IPS-20b (cell line): ENCODE measurements around the gene NARS2.

ENCODE experiments used
- H3K27ac ChIP-seq: one replicate; pipeline ENCODE4 v1.5.1; 2013; ENCODE audit warnings: low read length
- H3K27me3 ChIP-seq: 2 replicates; pipeline ENCODE4 v1.6.1; 2013; ENCODE audit warnings: mild to moderate bottlenecking, low read length, inconsistent platforms; ENCODE audit not compliant: insufficient read depth
- H3K36me3 ChIP-seq: 2 replicates; pipeline ENCODE4 v1.6.1; 2013; ENCODE audit warnings: low read depth, mild to moderate bottlenecking, inconsistent platforms, low read length, moderate library complexity; ENCODE audit not compliant: insufficient read depth
- H3K4me1 ChIP-seq: 2 replicates; pipeline ENCODE4 v1.6.1; 2013; ENCODE audit warnings: mild to moderate bottlenecking, control low read depth, inconsistent platforms, low read length, moderate library complexity; ENCODE audit not compliant: insufficient read depth
- H3K4me3 ChIP-seq: 2 replicates; pipeline ENCODE4 v1.5.1; 2013; ENCODE audit warnings: mild to moderate bottlenecking, low read length, inconsistent platforms
- H3K9ac ChIP-seq: 2 replicates; pipeline ENCODE4 v1.6.1; 2013; ENCODE audit warnings: low read depth, mild to moderate bottlenecking, inconsistent platforms, low read length, moderate library complexity
- H3K9me3 ChIP-seq: 2 replicates; pipeline ENCODE4 v1.6.1; 2013; ENCODE audit warnings: mild to moderate bottlenecking, low read depth, low read length, inconsistent platforms; ENCODE audit not compliant: insufficient read depth

Gene NARS2

DNA sequence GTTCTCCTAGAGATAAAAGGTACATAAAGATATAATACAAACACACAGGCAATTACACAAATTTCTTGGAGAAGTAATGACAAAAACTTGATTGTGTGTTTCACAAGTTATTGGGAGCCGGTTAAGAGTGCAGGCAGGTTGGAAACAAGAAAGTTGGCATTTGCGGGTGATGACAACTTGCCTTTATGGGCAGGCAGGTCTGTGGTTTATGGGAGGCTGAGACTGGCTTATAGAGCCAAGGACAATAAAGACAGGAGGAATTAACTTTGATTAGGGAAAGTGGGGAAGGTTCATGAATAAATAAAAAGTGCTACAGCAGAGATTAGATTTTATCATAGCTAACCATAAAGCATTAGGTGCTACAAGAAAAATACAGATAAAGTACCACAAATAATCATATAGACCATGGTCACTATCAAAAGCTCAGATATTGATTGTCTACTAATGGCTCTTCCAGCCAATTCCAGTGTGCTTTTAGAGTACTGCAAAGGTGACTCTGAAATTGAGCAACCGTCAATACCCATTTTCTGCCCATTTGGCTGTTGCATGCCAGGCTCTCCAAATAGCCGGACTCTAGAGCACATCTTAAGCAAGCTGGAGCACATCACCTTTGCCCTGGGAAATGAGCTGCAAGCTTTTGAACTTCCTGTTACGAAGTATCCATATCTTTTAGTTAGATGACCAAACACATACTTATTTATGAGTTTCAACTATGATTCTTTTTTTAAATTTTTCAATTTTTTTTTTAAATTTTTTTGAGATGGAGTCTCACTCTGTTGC is 123.1 kb downstream of the NARS2 start:
- no peaks in the 10 kb centered on the region for H3K4me1 ChIP-seq
- no peak overlapping the region for H3K4me3 ChIP-seq
- no peaks in the 10 kb centered on the region for H3K9me3 ChIP-seq
- no peaks in the 10 kb centered on the region for H3K27me3 ChIP-seq
- H3K9ac ChIP-seq = no peak overlapping the region
- no peak overlapping the region for H3K27ac ChIP-seq
- H3K36me3 ChIP-seq = peaks cover 6% of the 10 kb centered on the region; the same call in 1 of the 2 replicates

DNA sequence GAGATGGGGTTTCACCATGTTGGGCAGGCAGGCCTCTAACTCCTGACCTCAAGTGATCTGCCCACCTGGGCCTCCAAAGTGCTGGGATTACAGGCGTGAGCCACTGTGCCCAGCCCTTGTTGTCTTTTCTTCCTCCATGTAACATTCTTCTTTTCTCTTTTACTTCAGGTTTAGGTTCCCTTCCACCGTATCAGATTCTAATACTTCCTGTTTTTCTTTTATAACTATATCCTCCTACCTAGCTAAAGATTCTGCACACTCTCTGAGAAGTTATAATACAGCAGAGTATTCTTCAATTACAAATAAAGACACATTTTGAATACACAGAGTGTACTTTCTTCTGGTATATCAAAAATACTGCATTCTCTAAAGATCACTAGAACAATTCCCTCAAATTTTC is 123.8 kb downstream of the NARS2 start:
- H3K27me3 ChIP-seq = no peaks in the 10 kb centered on the region
- peaks cover 4% of the 10 kb centered on the region; the same call in 1 of the 2 replicates for H3K36me3 ChIP-seq
- no peaks in the 10 kb centered on the region for H3K9me3 ChIP-seq
- no peak overlapping the region for H3K9ac ChIP-seq
- no peak overlapping the region for H3K4me3 ChIP-seq
- no peak overlapping the region for H3K27ac ChIP-seq
- no peaks in the 10 kb centered on the region for H3K4me1 ChIP-seq

DNA sequence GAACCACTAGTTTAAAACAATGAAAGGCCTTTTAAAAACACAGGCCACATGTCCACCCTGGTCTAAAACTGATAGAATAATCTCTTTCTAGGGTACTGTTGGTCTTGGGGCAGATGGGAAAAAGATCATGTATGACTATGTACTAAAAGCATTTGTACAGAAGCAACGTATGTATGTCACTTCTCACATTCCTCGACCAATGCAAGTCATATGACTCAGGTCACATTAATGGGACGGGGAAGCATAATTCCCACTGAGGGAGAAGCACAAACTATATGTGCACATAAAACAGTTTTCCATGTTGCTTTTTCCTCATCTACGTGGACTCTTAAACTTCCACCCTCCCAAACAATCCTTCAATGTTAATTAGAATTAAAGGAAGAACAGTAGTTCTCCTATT is 124.8 kb downstream of the NARS2 start:
- Histone ChIP-seq H3K36me3 (no peaks in the 10 kb centered on the region), H3K9me3 (no peaks in the 10 kb centered on the region), H3K4me3 (no peak overlapping the region), H3K27ac (no peak overlapping the region), H3K4me1 (no peaks in the 10 kb centered on the region), H3K27me3 (no peaks in the 10 kb centered on the region), H3K9ac (no peak overlapping the region)

DNA sequence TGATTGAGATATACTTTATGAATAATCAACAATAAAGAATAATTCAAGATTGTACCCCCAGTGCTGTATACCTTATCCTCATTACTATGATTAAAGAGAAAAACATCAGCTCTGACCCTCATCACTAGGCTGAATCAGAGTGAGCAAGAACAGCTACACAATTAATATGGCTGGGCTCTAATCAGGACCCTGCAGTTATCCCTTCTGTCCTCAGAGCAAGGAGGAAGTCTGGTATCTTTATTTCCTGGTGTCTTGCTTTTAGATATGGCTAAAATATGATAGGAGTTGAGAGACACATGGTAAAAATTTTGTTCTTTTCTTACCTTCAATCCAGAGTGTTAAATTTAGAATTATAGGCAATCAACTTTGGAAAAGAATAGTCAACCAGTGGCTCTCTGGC is 128.5 kb downstream of the NARS2 start:
- Histone ChIP-seq H3K27me3 (no peaks in the 10 kb centered on the region), H3K27ac (no peak overlapping the region), H3K9me3 (no peaks in the 10 kb centered on the region), H3K9ac (no peak overlapping the region), H3K4me3 (no peak overlapping the region), H3K4me1 (no peaks in the 10 kb centered on the region), H3K36me3 (peaks cover 24% of the 10 kb centered on the region)

DNA sequence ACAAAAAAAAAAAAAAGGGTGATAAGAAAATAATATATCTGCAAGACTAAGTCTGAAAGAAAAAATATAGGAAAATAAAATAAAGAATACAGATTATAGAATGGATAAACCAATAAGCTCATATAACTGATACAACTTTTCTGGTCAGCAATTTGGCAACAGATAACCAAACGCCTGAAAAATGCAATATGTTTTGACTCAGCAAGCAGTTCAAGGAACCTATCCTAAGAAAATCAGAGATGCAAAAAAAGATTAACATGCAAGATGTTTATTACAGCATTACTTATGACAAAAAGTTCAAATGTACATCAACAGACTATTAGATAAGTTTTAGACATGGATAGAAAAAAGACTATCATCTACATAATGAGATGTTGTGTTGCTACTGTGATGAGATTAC is 129.9 kb downstream of the NARS2 start:
- no peak overlapping the region for H3K9ac ChIP-seq
- no peaks in the 10 kb centered on the region for H3K9me3 ChIP-seq
- no peak overlapping the region for H3K4me3 ChIP-seq
- H3K36me3 ChIP-seq = peaks cover 29% of the 10 kb centered on the region
- no peak overlapping the region for H3K27ac ChIP-seq
- H3K27me3 ChIP-seq = no peaks in the 10 kb centered on the region
- no peaks in the 10 kb centered on the region for H3K4me1 ChIP-seq

DNA sequence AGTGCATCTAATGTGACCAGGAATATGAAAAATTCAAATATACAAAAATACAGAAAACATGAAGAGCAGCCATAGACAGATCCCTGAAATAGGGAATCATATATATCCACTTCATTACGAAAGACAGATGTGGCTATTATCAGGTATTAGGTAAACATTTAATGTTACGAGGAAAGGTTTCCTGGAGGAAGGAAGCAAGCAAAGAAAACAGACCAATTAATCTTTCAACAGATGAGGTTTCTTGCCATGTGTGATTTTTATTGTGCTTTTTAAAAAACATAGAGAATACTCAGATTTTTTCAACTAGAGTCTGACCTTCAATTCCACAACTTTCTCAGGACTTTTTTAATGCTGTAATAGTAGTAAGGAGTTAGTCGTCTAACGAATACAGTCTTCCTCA is 132.7 kb downstream of the NARS2 start:
- no peaks in the 10 kb centered on the region for H3K27me3 ChIP-seq
- no peak overlapping the region for H3K27ac ChIP-seq
- H3K4me1 ChIP-seq = no peaks in the 10 kb centered on the region
- peaks cover 29% of the 10 kb centered on the region for H3K36me3 ChIP-seq
- no peak overlapping the region for H3K4me3 ChIP-seq
- H3K9ac ChIP-seq = no peak overlapping the region
- H3K9me3 ChIP-seq = no peaks in the 10 kb centered on the region

DNA sequence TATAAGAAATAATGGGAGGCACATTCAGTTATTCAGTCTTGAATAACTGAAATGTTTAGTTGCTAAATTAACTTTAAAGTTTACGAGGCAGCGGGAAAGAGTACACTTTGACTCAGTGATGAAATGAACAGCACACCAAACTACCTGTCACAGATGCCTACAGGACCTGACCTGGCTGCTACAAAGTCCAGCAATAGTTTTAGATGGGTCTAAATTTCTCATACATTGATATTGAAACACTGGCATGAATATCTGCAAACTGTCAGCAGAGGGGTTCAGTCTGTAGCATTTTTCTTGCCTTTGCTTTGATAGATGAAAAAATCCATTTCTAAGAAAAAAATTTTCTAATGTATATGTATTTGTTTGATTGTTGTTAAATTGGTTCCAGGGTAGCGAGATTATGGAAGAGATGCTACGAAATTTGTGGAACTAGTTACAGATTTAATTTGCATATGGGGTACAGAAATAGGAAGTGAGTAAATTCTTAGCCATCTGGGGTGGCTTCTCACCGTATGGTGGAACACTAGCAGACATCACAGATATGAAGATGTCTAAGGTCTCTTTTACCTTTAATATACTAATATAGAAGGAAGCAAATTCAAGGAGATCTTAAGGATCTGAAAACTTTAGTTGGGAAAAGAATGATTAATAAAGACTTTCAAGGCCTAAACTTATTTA is 136.2 kb downstream of the NARS2 start:
- Histone ChIP-seq H3K27me3 (no peaks in the 10 kb centered on the region), H3K27ac (no peak overlapping the region), H3K4me3 (no peak overlapping the region), H3K36me3 (peaks cover 24% of the 10 kb centered on the region), H3K9me3 (no peaks in the 10 kb centered on the region), H3K4me1 (no peaks in the 10 kb centered on the region), H3K9ac (no peak overlapping the region)

DNA sequence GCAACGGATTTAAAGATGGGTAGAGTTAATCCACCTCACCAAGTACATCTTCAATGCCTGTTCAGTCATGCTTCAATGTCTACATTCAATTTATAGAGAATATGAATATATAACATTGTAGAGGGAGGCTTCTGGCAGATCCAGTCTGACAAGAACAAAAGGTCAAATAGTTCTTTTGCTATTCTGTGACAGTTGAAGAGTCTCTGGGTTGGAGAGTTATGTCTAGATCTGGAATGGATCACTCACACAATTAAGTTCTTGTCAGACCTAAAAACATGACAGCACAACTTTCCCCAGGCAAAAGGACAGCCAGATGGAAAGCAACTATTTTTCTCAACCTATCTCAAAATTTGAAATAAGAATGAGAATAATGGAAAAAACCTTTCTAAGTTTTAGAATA is 141.7 kb downstream of the NARS2 start:
- H3K9me3 ChIP-seq = no peaks in the 10 kb centered on the region
- H3K4me1 ChIP-seq = peaks cover 6% of the 10 kb centered on the region; the same call in 1 of the 2 replicates
- H3K4me3 ChIP-seq = no peak overlapping the region
- no peaks in the 10 kb centered on the region for H3K27me3 ChIP-seq
- no peak overlapping the region for H3K9ac ChIP-seq
- no peaks in the 10 kb centered on the region for H3K36me3 ChIP-seq
- H3K27ac ChIP-seq = no peak overlapping the region

DNA sequence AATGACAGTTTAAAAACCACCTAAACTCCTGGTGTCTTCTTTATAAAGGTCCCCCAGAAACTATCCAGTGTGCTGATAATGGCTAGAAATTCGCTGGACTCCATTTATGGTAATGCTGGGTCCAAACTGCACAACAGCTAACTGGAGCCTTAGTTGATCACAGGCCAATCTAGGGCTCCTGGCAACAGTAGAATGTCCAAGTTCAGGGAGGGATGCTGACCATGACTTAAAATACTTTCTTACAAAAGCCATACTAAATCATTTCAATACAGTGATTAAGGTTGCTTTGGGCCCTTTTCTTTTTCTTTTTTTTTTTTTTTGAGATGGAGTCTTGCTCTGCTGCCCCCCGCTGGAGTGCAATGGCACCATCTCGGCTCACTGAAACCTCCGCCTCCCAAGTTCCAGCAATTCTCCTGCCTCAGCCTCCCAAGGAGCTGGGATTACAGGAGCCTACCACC is 142.6 kb downstream of the NARS2 start:
- Histone ChIP-seq H3K27me3 (no peaks in the 10 kb centered on the region), H3K9me3 (no peaks in the 10 kb centered on the region), H3K36me3 (no peaks in the 10 kb centered on the region), H3K9ac (no peak overlapping the region), H3K4me1 (peaks cover 6% of the 10 kb centered on the region; the same call in 1 of the 2 replicates), H3K27ac (no peak overlapping the region), H3K4me3 (no peak overlapping the region)

DNA sequence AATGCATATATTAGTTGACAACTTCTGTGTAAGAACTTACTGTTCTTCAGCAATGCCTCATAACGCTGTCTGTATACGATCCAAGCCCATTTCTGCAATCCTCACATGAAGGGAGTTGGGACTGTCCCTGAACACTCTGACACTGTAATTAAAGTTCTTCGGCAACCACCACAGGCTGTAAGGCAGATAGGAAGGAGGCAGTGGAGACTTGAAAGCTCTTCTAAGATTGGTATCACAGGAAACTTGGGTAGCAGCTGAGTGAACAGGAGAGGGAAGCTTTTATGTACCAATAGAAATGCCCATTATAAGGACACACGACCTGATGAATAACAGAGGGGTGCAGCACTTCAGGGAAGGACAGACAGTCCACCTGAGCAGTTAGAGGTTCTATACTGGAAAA is 145.0 kb downstream of the NARS2 start:
- peaks cover 15% of the 10 kb centered on the region; the same call in 1 of the 2 replicates for H3K4me1 ChIP-seq
- H3K27me3 ChIP-seq = no peaks in the 10 kb centered on the region
- H3K36me3 ChIP-seq = no peaks in the 10 kb centered on the region
- no peaks in the 10 kb centered on the region for H3K9me3 ChIP-seq
- H3K9ac ChIP-seq = no peak overlapping the region
- H3K4me3 ChIP-seq = no peak overlapping the region
- no peak overlapping the region for H3K27ac ChIP-seq

DNA sequence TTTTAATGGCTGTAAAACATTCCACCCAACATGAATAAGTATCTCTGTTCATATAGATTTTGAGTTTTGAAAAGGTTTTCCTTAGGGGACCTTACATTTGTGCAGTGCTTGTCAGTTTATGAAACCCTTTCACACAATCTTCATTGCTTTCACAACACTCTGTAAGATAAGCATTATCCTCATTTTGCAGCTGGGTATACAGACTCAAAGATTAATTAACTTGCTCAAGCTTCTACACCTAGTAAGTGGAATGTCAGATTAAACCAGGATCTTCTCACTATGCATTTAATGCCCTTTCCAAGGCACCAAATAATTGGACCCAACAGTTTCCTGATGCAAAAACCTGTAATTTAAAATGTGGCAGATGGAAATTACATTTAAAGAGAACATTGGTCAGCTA is 145.5 kb downstream of the NARS2 start:
- Histone ChIP-seq H3K27me3 (no peaks in the 10 kb centered on the region), H3K4me3 (no peak overlapping the region), H3K36me3 (no peaks in the 10 kb centered on the region), H3K9me3 (no peaks in the 10 kb centered on the region), H3K4me1 (peaks cover 18% of the 10 kb centered on the region; the same call in 1 of the 2 replicates), H3K27ac (no peak overlapping the region), H3K9ac (no peak overlapping the region)

DNA sequence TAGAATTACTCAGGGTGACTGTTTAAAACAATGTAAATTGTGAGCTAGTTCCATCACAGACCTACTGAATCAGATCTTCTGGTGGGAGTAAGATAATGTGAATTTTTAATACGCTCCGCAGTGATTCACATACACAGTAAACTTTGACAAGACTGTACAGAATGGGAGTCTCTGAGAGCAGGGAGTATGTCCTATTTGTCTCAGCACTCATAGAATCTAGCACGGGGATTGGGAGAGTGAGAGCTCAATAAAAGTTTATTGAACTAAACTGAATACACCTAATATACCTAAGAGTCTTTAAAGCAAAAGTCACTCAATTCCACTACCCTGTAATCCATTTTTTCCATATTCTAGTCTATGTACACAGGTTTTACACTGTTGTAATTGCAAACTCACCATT is 145.9 kb downstream of the NARS2 start:
- Histone ChIP-seq H3K9ac (no peak overlapping the region), H3K4me3 (no peak overlapping the region), H3K27ac (no peak overlapping the region), H3K36me3 (no peaks in the 10 kb centered on the region), H3K27me3 (no peaks in the 10 kb centered on the region), H3K4me1 (peaks cover 19% of the 10 kb centered on the region; the same call in 1 of the 2 replicates), H3K9me3 (no peaks in the 10 kb centered on the region)
